HepG2 (cell line): ENCODE data around the gene AUH. TPM values are rescaled to one million over a fixed set of nuclear protein-coding genes. Genes with fewer than 3 reads are reported as not detected.

Experiments used
- KLF11 ChIP-seq: IDR thresholded peaks from 2 replicates; pipeline ENCODE4 v1.6.1; 2016; ENCODE audit warnings: missing compliant biosample characterization
- REPIN1 ChIP-seq: sonication (generic); formaldehyde crosslinking; IDR thresholded peaks from 2 replicates; pipeline ENCODE4 v1.8.0; 2022; ENCODE audit warnings: missing genetic modification reagents, low read depth, mild to moderate bottlenecking, borderline replicate concordance
- RXRA ChIP-seq: sonication (generic); formaldehyde crosslinking; IDR thresholded peaks from 2 replicates; pipeline ENCODE4 v1.5.1; 2020; ENCODE audit warnings: missing genetic modification reagents
- TAF1 ChIP-seq: sonication (generic); formaldehyde crosslinking; IDR thresholded peaks from 2 replicates; pipeline ENCODE4 v1.4.0; 2020; ENCODE audit warnings: missing genetic modification reagents
- ZBTB7A ChIP-seq: sonication (generic); formaldehyde crosslinking; IDR thresholded peaks from 2 replicates; pipeline ENCODE4 v1.8.0; 2022; ENCODE audit warnings: mild to moderate bottlenecking, missing genetic modification reagents
- polyA plus RNA-seq, 8 experiments: library from polyadenylated mRNA; depleted of rRNA in 3 of 8; stranded (reverse) in 7 of 8; unstranded in 1 of 8; fragments of >200 nt; fragmentation: Illumina TruSeq in 4 of 8; extraction: Trizol in 4 of 8; gene quantifications; 2 replicates each; pipeline versions ENCODE4 v1.2.1 to v1.2.3, GENCODE V29; 2011 to 2016; ENCODE audit warnings: low read depth in 4 of 8, missing spikeins in 1 of 8, mixed read lengths in 1 of 8; ENCODE audit not compliant: insufficient read depth in 1 of 8
- total RNA-seq, 5 experiments: library from RNA; depleted of rRNA; stranded (reverse); fragments of >200 nt; fragmentation: Illumina TruSeq; extraction: Trizol; gene quantifications; 2 replicates each; pipeline ENCODE4 v1.2.3, GENCODE V29; 2016; ENCODE audit warnings: low read depth in 1 of 5
- TF ChIP-seq, protein P1 (sequence below): sonication (generic); formaldehyde crosslinking; IDR thresholded peaks from 2 replicates; pipeline ENCODE4 v1.5.1; 2020; ENCODE audit warnings: mild to moderate bottlenecking, missing genetic modification reagents, borderline replicate concordance
- TF ChIP-seq, protein P2 (sequence below): sonication (generic); formaldehyde crosslinking; IDR thresholded peaks from 2 replicates; pipeline ENCODE4 v1.5.0; 2020; ENCODE audit warnings: missing genetic modification reagents
- TF ChIP-seq, protein P3 (sequence below): sonication (generic); formaldehyde crosslinking; IDR thresholded peaks from 2 replicates; pipeline ENCODE4 v1.4.0; 2020; ENCODE audit warnings: missing genetic modification reagents, borderline replicate concordance
- TF ChIP-seq, protein P4 (sequence below): IDR thresholded peaks from 2 replicates; pipeline ENCODE4 v1.6.1; 2012; ENCODE audit warnings: low read depth, low read length, improper control_type of control experiment
- TF ChIP-seq, protein P5 (sequence below), 2 experiments: sonication (generic) in 1 of 2; formaldehyde crosslinking in 1 of 2; IDR thresholded peaks; 2 replicates each; pipeline versions ENCODE4 v1.6.1 to v1.9.0; 2014 to 2022; ENCODE audit warnings: antibody characterized with exemption in 1 of 2, borderline replicate concordance in 1 of 2, inconsistent platforms in 1 of 2, low read depth in 1 of 2, missing genetic modification reagents in 1 of 2

The AUH gene
- total and polyA plus RNA-seq, 2 of the 13 experiments (the other 11 are each of a cell fraction or from before 2014, with no cell fraction given) = 25.8 to 31.9 TPM

DNA sequence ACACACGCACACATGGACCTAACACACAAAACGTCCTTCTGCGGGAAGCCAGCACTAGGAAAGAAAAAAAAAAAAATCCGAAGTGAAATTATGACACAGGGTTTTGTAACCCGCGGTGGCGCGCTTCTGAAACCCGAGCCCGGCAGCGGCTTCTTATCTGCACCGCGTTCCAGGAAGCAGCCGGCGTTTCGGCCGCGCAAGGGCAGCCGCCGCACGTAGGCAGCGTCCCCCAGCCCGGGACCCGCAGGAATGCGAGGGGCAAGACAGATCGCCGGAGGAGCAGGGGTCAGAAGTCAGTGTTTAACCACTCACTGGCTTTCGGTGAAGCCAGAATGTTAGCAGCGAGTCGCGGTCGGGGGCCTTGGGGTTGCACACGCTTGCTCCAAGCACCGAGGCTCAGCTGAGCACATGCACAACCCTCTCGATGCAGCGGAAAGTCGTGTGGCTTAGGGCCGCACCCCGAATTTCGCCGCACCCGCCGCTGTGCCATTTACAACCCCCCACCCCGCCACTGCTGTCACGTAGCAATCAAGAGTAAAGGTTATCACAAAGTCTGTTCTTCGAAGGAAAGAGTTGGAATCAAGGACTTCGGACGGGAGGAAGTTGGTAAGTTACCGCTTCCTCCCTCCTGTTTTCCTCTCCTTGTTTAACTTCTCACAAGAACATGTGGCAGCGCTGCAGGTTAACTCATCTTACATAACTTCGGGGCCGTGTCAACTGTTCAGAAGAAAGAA is 167.9 kb downstream of the AUH start (continued):
- TF ChIP-seq, protein P1, sequence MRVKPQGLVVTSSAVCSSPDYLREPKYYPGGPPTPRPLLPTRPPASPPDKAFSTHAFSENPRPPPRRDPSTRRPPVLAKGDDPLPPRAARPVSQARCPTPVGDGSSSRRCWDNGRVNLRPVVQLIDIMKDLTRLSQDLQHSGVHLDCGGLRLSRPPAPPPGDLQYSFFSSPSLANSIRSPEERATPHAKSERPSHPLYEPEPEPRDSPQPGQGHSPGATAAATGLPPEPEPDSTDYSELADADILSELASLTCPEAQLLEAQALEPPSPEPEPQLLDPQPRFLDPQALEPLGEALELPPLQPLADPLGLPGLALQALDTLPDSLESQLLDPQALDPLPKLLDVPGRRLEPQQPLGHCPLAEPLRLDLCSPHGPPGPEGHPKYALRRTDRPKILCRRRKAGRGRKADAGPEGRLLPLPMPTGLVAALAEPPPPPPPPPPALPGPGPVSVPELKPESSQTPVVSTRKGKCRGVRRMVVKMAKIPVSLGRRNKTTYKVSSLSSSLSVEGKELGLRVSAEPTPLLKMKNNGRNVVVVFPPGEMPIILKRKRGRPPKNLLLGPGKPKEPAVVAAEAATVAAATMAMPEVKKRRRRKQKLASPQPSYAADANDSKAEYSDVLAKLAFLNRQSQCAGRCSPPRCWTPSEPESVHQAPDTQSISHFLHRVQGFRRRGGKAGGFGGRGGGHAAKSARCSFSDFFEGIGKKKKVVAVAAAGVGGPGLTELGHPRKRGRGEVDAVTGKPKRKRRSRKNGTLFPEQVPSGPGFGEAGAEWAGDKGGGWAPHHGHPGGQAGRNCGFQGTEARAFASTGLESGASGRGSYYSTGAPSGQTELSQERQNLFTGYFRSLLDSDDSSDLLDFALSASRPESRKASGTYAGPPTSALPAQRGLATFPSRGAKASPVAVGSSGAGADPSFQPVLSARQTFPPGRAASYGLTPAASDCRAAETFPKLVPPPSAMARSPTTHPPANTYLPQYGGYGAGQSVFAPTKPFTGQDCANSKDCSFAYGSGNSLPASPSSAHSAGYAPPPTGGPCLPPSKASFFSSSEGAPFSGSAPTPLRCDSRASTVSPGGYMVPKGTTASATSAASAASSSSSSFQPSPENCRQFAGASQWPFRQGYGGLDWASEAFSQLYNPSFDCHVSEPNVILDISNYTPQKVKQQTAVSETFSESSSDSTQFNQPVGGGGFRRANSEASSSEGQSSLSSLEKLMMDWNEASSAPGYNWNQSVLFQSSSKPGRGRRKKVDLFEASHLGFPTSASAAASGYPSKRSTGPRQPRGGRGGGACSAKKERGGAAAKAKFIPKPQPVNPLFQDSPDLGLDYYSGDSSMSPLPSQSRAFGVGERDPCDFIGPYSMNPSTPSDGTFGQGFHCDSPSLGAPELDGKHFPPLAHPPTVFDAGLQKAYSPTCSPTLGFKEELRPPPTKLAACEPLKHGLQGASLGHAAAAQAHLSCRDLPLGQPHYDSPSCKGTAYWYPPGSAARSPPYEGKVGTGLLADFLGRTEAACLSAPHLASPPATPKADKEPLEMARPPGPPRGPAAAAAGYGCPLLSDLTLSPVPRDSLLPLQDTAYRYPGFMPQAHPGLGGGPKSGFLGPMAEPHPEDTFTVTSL (CRISPR knock-in tag) = peak; percentile 85; the same call in 1 of the 2 replicates
- TF ChIP-seq RXRA (CRISPR knock-in tag) = peak; percentile 94
- TF ChIP-seq, protein P2, sequence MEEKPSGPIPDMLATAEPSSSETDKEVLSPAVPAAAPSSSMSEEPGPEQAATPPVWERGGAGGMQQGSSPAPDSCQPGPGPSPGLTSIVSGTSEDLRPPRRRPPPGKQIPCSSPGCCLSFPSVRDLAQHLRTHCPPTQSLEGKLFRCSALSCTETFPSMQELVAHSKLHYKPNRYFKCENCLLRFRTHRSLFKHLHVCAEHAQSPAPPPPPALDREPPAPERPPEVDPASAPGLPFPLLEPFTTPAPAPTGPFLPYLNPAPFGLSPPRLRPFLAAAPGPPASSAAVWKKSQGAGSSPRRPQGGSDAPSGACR (CRISPR knock-in tag) = peak; percentile 77
- peak; percentile 79 for TF ChIP-seq REPIN1 (CRISPR knock-in tag)
- TF ChIP-seq KLF11 (CRISPR knock-in tag) = peak; percentile 60; the same call in 1 of the 2 replicates
- TF ChIP-seq ZBTB7A (CRISPR knock-in tag) = peak; percentile 62; the same call in 1 of the 2 replicates
- TF ChIP-seq, protein P3, sequence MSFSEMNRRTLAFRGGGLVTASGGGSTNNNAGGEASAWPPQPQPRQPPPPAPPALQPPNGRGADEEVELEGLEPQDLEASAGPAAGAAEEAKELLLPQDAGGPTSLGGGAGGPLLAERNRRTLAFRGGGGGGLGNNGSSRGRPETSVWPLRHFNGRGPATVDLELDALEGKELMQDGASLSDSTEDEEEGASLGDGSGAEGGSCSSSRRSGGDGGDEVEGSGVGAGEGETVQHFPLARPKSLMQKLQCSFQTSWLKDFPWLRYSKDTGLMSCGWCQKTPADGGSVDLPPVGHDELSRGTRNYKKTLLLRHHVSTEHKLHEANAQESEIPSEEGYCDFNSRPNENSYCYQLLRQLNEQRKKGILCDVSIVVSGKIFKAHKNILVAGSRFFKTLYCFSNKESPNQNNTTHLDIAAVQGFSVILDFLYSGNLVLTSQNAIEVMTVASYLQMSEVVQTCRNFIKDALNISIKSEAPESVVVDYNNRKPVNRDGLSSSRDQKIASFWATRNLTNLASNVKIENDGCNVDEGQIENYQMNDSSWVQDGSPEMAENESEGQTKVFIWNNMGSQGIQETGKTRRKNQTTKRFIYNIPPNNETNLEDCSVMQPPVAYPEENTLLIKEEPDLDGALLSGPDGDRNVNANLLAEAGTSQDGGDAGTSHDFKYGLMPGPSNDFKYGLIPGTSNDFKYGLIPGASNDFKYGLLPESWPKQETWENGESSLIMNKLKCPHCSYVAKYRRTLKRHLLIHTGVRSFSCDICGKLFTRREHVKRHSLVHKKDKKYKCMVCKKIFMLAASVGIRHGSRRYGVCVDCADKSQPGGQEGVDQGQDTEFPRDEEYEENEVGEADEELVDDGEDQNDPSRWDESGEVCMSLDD (CRISPR knock-in tag) = peak; percentile 97; the same call in 1 of the 2 replicates
- TF ChIP-seq, protein P4, sequence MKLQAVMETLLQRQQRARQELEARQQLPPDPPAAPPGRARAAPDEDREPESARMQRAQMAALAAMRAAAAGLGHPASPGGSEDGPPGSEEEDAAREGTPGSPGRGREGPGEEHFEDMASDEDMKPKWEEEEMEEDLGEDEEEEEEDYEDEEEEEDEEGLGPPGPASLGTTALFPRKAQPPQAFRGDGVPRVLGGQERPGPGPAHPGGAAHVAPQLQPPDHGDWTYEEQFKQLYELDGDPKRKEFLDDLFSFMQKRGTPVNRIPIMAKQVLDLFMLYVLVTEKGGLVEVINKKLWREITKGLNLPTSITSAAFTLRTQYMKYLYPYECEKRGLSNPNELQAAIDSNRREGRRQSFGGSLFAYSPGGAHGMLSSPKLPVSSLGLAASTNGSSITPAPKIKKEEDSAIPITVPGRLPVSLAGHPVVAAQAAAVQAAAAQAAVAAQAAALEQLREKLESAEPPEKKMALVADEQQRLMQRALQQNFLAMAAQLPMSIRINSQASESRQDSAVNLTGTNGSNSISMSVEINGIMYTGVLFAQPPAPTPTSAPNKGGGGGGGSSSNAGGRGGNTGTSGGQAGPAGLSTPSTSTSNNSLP = no peak; the same call in 1 of the 2 replicates
- TF ChIP-seq, protein P5, sequence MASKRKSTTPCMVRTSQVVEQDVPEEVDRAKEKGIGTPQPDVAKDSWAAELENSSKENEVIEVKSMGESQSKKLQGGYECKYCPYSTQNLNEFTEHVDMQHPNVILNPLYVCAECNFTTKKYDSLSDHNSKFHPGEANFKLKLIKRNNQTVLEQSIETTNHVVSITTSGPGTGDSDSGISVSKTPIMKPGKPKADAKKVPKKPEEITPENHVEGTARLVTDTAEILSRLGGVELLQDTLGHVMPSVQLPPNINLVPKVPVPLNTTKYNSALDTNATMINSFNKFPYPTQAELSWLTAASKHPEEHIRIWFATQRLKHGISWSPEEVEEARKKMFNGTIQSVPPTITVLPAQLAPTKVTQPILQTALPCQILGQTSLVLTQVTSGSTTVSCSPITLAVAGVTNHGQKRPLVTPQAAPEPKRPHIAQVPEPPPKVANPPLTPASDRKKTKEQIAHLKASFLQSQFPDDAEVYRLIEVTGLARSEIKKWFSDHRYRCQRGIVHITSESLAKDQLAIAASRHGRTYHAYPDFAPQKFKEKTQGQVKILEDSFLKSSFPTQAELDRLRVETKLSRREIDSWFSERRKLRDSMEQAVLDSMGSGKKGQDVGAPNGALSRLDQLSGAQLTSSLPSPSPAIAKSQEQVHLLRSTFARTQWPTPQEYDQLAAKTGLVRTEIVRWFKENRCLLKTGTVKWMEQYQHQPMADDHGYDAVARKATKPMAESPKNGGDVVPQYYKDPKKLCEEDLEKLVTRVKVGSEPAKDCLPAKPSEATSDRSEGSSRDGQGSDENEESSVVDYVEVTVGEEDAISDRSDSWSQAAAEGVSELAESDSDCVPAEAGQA (IDR thresholded peaks at IDR 0.05; ENCODE audit: low read depth) = no peak
- TF ChIP-seq, protein P5 (CRISPR knock-in tag; IDR thresholded peaks at IDR 0.05; ENCODE audit: borderline replicate concordance) = peak; percentile 84
- peak; percentile 85 for TF ChIP-seq TAF1 (CRISPR knock-in tag)
